Stimulated activated CD8-positive, alpha-beta memory T cell treated with anti-CD3 and anti-CD28 coated beads, Interleukin-7, amount 100 ng/mL, for 24 hours (primary cell): ENCODE results near the gene GEMIN8.

Experiments
- DNase-seq: peaks from one replicate; pipeline ENCODE4 v3.0.0-alpha.2; 2020; ENCODE audit warnings: low read depth

The GEMIN8 gene

DNA sequence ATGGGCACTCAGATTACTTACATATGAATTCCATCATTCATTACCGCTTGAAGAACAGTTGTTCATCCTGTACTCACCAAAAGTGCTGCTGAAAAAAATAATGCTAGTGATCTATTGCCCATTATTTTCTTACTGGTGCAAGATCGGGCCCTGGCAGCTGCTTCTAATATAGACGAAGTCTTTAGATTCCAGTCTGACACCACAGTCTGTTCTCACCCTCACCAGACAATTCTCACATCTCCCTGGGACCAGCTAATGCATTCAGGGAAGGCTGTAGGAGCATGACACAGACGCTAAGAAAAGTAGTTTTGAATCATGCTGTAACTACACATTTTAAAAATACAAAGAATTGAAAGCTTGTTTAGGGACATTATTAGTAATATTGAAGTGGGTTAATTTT, 13.8 kb downstream of the GEMIN8 start:
- no peak for DNase-seq

DNA sequence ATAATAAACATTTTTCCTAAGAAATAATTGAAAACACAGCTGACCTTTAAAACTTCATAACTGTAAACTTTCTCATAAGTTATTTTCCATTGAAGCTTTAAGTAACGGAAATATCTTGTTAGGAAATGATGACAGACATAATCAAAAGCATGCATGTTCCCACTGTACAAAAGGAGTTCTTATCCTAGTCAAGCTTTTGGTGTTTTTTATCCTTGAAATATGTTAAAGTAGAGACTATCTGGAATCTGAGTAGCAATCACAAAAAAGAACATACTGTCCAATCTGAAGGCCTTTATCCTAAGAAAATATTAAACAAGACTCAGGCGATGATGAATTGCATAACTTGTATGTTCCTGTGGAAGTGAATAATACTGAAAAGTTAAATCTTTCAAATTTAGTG, 14.4 kb downstream of the GEMIN8 start:
- no peak for DNase-seq

- no peak for DNase-seq
Measured at GRCh38 chrX:14014526-14014925, 15.2 kb downstream of the GEMIN8 start.

DNA sequence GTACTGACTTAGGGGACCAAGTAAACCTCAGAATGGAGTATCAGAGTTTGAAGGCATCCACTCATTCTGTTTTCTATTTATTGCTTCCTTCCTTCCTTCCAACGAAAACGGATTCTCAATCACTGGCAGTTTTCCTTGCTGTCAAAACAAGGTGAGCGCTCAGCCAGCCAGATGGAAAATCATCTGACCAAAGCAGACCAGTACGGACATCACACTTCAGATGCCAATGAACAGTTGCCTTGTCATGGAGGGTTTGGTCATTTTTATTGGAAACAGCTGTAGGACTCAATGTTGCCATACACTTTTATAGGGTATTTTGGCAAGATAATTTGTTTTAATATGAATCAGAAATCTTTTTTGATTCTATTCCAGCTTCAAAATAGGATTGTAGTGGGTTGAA, 16.6 kb downstream of the GEMIN8 start:
- DNase-seq, result no peak

- no peak for DNase-seq
Measured at GRCh38 chrX:14010566-14010965, 19.1 kb downstream of the GEMIN8 start.

DNA sequence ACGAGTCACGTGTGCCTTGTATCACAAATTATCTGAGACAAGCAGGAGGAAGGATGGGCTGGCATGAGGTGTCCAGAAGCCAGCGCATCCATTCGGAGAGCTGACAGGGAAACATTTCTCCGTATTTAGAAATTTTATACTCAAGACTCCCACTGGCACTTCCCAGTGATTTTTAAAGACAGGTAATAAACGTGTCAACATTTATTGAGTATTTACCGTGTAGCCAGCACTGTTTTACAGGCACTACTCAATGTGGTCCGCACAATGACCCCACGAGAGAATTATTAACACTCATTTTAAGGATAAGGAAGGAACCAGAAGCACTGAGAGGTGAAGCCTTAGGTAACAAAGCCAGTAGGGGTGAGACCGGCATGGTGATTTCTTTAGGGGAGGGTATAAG, 23.2 kb downstream of the GEMIN8 start:
- DNase-seq, result no peak

GRCh38 chrX:14003876-14004425, 25.7 kb downstream of the GEMIN8 start:
- DNase-seq, result no peak

DNA sequence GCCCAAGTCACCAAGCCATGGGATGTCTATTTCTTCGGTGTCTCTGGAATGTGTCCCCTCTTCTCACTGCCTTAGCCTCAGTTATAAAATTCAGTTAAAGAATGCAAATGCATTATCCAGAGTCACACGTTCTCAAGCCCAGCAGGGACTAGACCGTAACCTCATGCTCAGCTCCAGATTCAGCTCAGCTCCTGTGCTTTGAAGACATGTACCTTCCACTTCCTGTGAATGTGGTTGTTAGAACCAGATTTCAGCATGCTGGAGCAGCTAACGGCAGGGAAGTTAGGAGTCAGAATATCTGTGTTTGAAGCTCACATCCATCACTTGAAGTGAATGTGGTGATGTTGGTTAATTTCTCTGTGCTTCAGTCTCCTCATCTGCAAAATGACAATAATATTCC, 26.7 kb downstream of the GEMIN8 start:
- DNase-seq, result no peak

DNA sequence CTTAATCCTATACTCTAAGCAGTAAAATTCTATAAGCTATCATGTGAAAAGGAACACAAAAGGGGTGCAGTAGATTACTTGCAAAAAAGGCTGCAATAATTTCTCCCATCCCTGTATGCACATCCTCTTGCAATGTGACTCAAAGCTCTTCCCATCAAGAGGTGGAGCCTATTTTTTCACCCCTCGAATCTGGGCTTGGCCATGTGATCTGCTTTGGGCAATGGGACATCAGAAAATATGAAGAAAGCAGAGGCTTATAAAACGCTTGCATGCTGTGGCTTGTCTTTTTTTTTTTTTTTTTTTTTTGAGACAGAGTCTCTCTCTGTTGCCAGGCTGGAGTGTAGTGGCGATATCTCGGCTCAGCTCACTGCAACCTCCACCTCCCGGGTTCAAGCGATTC, 33.0 kb downstream of the GEMIN8 start:
- DNase-seq, result no peak

DNA sequence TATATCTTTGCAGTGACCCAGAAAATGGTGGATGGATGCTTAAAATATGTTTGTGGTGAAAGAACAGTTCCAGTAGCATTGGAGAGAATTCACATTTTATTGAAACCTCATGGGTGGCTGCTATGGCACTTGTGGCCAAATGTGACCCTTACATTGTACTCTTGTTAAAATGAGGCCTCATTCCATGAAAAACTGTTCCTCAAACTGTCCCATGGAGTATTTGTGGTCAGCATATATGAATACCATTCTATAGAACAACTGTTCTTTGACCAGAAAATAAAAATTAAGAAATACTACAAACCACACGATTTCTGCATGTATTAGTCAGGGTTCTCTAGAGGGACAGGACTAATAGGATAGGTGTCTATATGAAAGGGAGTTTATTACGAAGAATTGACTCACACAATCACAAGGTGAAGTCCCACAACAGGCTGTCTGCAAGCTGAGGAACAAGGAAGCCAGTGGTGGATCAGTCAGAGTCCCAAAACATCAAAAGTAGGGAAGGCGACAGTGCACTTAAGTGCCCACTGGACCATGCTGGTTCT, 35.1 kb downstream of the GEMIN8 start:
- no peak for DNase-seq

DNA sequence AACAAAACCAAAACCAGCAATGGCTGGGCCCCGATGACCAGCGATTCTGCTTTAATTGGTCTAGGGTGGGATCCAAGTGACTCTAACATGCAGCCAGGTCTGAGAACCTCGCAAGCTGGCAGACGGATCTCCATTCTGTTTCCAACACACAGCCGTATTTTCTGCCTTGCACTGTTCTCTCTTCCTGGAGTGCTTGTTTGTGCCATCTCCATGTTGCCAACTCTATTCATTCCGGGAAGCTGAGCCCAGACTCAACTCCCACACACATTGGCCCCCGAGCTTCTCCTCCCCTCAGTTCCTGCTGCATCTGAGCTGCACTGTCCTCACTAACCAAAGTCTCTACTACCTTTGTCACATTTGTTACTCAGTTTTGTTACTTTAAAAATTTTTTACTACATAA, 35.6 kb downstream of the GEMIN8 start:
- no peak for DNase-seq

DNA sequence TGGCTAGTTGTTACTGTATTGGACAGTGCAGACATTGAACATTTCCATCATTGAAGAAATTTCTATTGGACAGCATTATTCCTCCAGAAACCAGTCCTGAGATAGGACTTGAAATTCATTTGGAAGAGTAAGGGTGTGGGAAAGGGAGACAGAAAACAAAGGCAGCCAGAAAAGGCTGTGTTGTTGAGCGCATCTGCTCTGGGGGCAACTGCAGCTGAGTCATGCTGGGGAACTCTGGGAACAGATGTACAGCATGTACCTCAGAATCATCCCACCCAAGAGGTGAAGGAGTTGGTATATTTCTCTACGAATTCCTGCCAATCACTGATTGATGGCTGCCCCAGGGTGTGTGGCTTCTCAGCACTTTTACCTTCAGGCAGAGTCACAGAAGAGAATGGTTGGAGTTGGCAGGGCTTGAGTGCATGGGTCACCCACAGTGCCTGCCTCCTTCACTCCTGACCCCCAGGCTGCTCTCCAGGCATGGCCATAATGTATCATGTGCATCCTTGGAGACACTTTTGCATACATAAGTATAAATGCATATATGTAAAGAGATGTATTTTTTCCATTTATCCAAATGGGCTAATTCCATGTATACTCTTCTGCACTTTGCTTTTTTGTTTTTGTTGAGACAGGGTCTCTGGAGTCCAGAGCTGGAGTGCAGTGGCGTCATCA, 39.4 kb downstream of the GEMIN8 start:
- no peak for DNase-seq

- DNase-seq, result no peak
Measured at GRCh38 chrX:13985697-13986435, 43.8 kb downstream of the GEMIN8 start.

DNA sequence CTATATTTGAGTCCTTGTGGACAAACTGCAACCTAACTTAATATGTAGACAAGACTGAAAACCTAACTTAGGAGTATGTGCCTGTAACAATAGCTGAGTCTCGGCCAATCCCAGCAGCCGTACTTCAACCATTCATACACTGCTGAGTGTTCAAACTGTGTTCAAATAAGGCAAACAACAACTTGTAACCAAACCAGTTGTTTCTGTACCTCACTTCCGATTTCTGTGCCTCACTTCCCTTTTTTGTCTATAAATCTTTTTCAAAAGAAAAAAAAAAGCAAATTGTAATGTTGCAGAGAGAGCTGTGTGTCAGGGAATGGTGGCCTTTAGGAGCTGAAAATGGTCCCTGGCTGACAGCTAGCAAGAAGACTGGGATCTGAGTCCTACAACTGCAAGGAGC, 46.0 kb downstream of the GEMIN8 start:
- DNase-seq, result no peak

GRCh38 chrX:13968198-13968597, 61.5 kb downstream of the GEMIN8 start:
- no peak for DNase-seq

DNA sequence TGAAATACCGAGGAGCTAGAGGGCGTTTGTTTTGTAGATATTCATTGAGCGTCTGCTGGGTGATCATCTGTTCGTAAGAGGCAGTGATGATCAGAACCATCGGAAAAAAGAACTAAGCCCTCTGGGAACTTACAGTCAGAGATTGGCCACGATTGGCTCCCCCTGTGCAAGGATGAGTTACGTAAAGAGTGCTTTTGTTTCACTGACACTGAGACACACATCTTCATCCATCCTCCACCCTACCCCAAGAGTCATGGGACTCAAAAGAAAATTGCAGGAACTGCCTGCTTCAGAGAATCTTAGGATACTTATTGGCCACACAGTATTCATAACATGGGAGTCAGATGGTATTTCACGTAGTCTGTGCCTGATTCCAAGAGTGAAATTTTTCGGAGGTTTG, 62.1 kb downstream of the GEMIN8 start:
- no peak for DNase-seq

DNA sequence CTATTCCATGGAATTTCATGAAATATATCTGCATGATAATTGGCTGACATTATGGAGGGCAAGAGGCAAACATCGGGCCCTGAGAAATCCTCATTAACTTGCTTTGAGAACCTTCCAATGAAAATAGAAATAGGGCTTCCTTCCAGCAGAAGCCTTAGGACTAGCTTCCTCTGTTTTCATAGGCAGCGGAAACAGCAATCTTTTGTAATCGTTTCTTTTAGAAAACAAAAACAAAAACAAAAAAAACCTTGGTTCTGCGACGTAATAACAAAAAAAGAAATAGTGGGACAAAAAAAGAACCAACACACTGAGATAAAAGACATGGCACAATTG, 62.9 kb downstream of the GEMIN8 start:
- no peak for DNase-seq

GRCh38 chrX:13966071-13966792, 63.5 kb downstream of the GEMIN8 start:
- no peak for DNase-seq

- DNase-seq, result no peak
Measured at GRCh38 chrX:13965531-13965930, 64.2 kb downstream of the GEMIN8 start.

DNA sequence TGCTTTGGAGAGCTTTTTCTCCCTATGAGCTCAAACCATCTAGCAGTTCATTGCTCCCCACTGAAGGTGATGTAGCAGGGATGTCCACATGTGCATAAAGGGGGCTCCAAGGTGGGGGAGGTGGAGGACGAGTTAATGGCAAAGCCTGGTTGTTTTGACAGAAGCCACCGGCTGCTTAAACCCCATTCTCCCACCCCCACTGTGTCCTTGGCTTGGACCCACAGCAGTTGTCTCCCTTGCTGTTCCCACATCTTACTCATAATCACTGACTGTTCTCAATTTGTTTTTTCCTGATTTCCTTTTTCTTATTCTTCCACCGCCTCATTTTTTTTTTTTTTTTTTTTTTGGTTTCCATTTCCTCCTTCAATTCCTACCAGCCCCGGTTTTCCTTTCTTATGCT, 72.7 kb downstream of the GEMIN8 start:
- DNase-seq, result no peak
